Fibroblast of skin of right biceps (primary cell): ENCODE measurements around the gene CD74.

Experiments used
- DNase-seq: peaks from one replicate; pipeline ENCODE4 v3.0.0-alpha.2; 2013

Gene CD74

GRCh38 chr5:150409638-150410523 lies 2.8 kb downstream of the CD74 start:
- DNase-seq: peak; percentile 80

GRCh38 chr5:150408231-150408943 lies 4.3 kb downstream of the CD74 start:
- no peak for DNase-seq

GRCh38 chr5:150407096-150407720 lies 5.5 kb downstream of the CD74 start:
- DNase-seq: no peak

- no peak for DNase-seq
These were observed 6.0 kb downstream of the CD74 start for GRCh38 chr5:150406723-150407095.

- DNase-seq: no peak
These were observed 6.5 kb downstream of the CD74 start for GRCh38 chr5:150406103-150406722.

GRCh38 chr5:150404941-150405816 lies 7.5 kb downstream of the CD74 start:
- no peak for DNase-seq

- no peak for DNase-seq
These were observed 8.2 kb downstream of the CD74 start for GRCh38 chr5:150404535-150404934.

- no peak for DNase-seq
These were observed 8.6 kb downstream of the CD74 start for GRCh38 chr5:150404121-150404520.

GRCh38 chr5:150402901-150403342 lies 9.8 kb downstream of the CD74 start:
- no peak for DNase-seq

GRCh38 chr5:150402229-150402773 lies 10.4 kb downstream of the CD74 start:
- no peak for DNase-seq

GRCh38 chr5:150401376-150402228 lies 11.1 kb downstream of the CD74 start:
- DNase-seq: no peak

- no peak for DNase-seq
These were observed 11.7 kb downstream of the CD74 start for GRCh38 chr5:150401076-150401375.

- no peak for DNase-seq
These were observed 12.2 kb downstream of the CD74 start for GRCh38 chr5:150400316-150401075.

- DNase-seq: no peak
These were observed 13.0 kb downstream of the CD74 start for GRCh38 chr5:150399524-150400211.

- DNase-seq: no peak
These were observed 13.8 kb downstream of the CD74 start for GRCh38 chr5:150398722-150399523.

- DNase-seq: no peak
These were observed 14.7 kb downstream of the CD74 start for GRCh38 chr5:150397782-150398721.

GRCh38 chr5:150397146-150397781 lies 15.4 kb downstream of the CD74 start:
- no peak for DNase-seq
